DND-41 (cell line): ENCODE data around the gene UBASH3B.

ENCODE experiments used
- ATAC-seq: fragments of 200-7000 bp; cut with Tn5 transposase; 3 replicates; pipeline ENCODE4 v1.9.1; 2021; ENCODE audit warnings: low read depth; ENCODE audit not compliant: insufficient read depth
- DNase-seq: peaks from one replicate; pipeline ENCODE4 v3.0.0-alpha.2; 2020
- H2AFZ ChIP-seq: 2 replicates; pipeline ENCODE4 v1.6.0; 2012; ENCODE audit warnings: low read depth, low read length
- H3K27ac ChIP-seq: 2 replicates; pipeline ENCODE4 v1.5.1; 2012; ENCODE audit warnings: low read length, inconsistent platforms
- H3K27me3 ChIP-seq: fragments of 200-600 bp; sonication (generic); 2 replicates; pipeline ENCODE4 v1.6.0; 2012; ENCODE audit warnings: low read length, mild to moderate bottlenecking, inconsistent platforms; ENCODE audit not compliant: insufficient read depth, poor library complexity
- H3K36me3 ChIP-seq: 2 replicates; pipeline ENCODE4 v1.5.1; 2012; ENCODE audit warnings: low read length, inconsistent platforms; ENCODE audit not compliant: insufficient read depth
- H3K4me1 ChIP-seq: 2 replicates; pipeline ENCODE4 v1.5.1; 2012; ENCODE audit warnings: mild to moderate bottlenecking, low read length; ENCODE audit not compliant: insufficient read depth
- H3K4me2 ChIP-seq: 2 replicates; pipeline ENCODE4 v1.6.0; 2012; ENCODE audit warnings: mild to moderate bottlenecking, moderate library complexity, low read length, inconsistent platforms; ENCODE audit not compliant: insufficient read depth
- H3K4me3 ChIP-seq, 2 experiments: fragments of 200-600 bp in 1 of 2; shearing (Covaris generic) in 1 of 2; 2 replicates each; pipeline ENCODE4 v1.5.1; 2012 to 2016; ENCODE audit warnings: inconsistent platforms in 2 of 2, low read length in 2 of 2, mild to moderate bottlenecking in 2 of 2, low read depth in 1 of 2, moderate library complexity in 1 of 2
- H3K79me2 ChIP-seq: 2 replicates; pipeline ENCODE4 v1.6.0; 2012; ENCODE audit warnings: low read length, inconsistent platforms; ENCODE audit not compliant: insufficient read depth
- H3K9ac ChIP-seq: 2 replicates; pipeline ENCODE4 v1.6.0; 2012; ENCODE audit warnings: low read depth, mild to moderate bottlenecking, inconsistent platforms, low read length, moderate library complexity
- H3K9me3 ChIP-seq: 2 replicates; pipeline ENCODE4 v1.5.1; 2012; ENCODE audit warnings: low read length, moderate library complexity, mild to moderate bottlenecking, inconsistent platforms; ENCODE audit not compliant: insufficient read depth, severe bottlenecking
- H4K20me1 ChIP-seq: 2 replicates; pipeline ENCODE4 v1.6.0; 2012; ENCODE audit warnings: low read length; ENCODE audit not compliant: insufficient read depth
- EZH2 ChIP-seq: IDR thresholded peaks from 3 replicates; pipeline ENCODE4 v1.6.1; 2012; ENCODE audit warnings: borderline replicate concordance, low read depth, mild to moderate bottlenecking, moderate library complexity, low read length, inconsistent platforms; ENCODE audit not compliant: severe bottlenecking
- TF ChIP-seq, protein P1 (sequence below): IDR thresholded peaks from 2 replicates; pipeline ENCODE4 v1.5.1; 2012; ENCODE audit warnings: borderline replicate concordance, low read length, moderate library complexity, mild to moderate bottlenecking; ENCODE audit not compliant: poor library complexity, severe bottlenecking; ENCODE audit errors: extremely low read depth

UBASH3B gene

DNA sequence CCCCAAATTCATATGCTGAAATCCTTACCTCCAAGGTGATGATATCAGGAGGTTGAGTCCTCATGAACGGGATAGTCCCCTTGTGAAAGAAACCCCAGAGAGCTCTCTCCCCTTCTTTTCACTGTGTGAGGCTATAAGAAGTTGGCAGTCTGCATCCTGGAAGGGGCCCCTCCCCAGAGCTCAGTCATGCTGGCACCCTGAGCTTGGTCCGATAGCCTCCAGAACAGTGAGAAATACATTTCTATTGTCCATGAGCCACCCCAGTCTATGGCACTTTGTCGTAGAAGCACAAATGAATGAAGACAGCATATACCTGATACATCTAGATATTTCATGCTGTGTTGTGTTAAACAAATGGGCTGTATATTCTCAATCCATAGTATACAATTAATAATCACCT is 101.7 kb downstream of the UBASH3B start:
- Histone ChIP-seq H3K27ac (peak overlapping the region; percentile 47; the same call in 1 of the 2 replicates), H3K4me3 (no peak overlapping the region), H4K20me1 (peaks cover 5% of the 10 kb centered on the region; the same call in 1 of the 2 replicates), H3K79me2 (peaks cover 85% of the 10 kb centered on the region), H3K4me2 (no peak overlapping the region), H3K4me1 (peaks cover 39% of the 10 kb centered on the region), H3K36me3 (0 out of 2 replicates have a peak, but pooled peaks cover 7% of the 10 kb centered on the region), H3K9ac (no peak overlapping the region), H3K9me3 (no peaks in the 10 kb centered on the region), H2AFZ (no peak overlapping the region), H3K27me3 (no peaks in the 10 kb centered on the region)
- TF ChIP-seq, protein P1, sequence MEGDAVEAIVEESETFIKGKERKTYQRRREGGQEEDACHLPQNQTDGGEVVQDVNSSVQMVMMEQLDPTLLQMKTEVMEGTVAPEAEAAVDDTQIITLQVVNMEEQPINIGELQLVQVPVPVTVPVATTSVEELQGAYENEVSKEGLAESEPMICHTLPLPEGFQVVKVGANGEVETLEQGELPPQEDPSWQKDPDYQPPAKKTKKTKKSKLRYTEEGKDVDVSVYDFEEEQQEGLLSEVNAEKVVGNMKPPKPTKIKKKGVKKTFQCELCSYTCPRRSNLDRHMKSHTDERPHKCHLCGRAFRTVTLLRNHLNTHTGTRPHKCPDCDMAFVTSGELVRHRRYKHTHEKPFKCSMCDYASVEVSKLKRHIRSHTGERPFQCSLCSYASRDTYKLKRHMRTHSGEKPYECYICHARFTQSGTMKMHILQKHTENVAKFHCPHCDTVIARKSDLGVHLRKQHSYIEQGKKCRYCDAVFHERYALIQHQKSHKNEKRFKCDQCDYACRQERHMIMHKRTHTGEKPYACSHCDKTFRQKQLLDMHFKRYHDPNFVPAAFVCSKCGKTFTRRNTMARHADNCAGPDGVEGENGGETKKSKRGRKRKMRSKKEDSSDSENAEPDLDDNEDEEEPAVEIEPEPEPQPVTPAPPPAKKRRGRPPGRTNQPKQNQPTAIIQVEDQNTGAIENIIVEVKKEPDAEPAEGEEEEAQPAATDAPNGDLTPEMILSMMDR: no peak
- no peak for TF ChIP-seq EZH2
- no peak for ATAC-seq
- DNase-seq: no peak

DNA sequence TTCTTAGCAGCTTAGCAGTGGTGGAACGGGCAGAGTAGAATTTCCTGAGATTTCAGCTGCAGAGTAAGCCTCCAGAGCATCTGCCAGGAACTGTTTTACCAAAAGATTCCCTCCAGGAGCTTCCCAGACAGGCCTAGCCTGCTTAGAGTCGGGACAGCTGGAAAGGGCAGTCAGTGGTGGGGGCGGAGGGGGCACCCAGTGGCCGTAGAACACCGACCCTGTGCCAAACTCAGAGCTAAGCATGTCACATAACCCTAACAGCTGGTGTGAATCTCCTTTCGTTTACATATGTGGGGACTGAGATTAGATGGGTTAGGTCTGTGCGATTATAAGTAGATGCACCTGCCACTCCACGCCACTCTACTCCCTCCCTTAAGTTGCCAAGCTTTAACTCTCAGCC is 102.8 kb downstream of the UBASH3B start:
- Histone ChIP-seq H3K9me3 (no peaks in the 10 kb centered on the region), H4K20me1 (peaks cover 11% of the 10 kb centered on the region; the same call in 1 of the 2 replicates), H3K4me2 (no peak overlapping the region), H3K79me2 (peaks cover 87% of the 10 kb centered on the region), H3K36me3 (0 out of 2 replicates have a peak, but pooled peaks cover 7% of the 10 kb centered on the region), H3K27me3 (no peaks in the 10 kb centered on the region), H3K4me3 (no peak overlapping the region), H3K4me1 (peaks cover 36% of the 10 kb centered on the region), H2AFZ (no peak overlapping the region), H3K27ac (peak overlapping the region; percentile 54), H3K9ac (no peak overlapping the region)
- DNase-seq: no peak
- no peak for TF ChIP-seq EZH2
- TF ChIP-seq, protein P1: no peak
- no peak for ATAC-seq

DNA sequence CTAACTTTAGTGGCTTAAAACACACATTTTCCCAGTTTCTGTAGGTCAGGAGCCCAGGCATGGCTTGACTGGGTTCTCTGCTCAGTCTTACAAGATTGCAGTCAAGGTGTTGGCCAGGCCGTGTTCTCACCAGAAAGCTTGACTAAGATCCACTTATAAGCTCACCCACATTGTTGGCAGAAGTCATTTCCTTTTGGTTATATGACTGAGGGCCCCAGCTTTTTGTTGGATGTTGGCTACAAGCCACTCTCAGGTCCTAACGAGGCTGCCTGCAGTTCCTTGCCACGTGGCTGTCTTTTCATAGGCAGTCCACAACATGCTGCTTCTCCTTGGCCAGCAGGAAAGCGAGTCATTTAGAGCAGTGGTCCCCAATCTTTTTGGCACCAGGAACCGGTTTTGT is 103.5 kb downstream of the UBASH3B start:
- no peak overlapping the region for H2AFZ ChIP-seq
- ATAC-seq (no peak), DNase-seq (no peak)
- H4K20me1 ChIP-seq: peaks cover 11% of the 10 kb centered on the region; the same call in 1 of the 2 replicates
- H3K36me3 ChIP-seq: 0 out of 2 replicates have a peak, but pooled peaks cover 7% of the 10 kb centered on the region
- H3K4me3 ChIP-seq: no peak overlapping the region
- H3K27me3 ChIP-seq: no peaks in the 10 kb centered on the region
- H3K4me1 ChIP-seq: peaks cover 32% of the 10 kb centered on the region
- peak overlapping the region; percentile 54 for H3K27ac ChIP-seq
- TF ChIP-seq EZH2: no peak
- TF ChIP-seq, protein P1: no peak
- no peaks in the 10 kb centered on the region for H3K9me3 ChIP-seq
- no peak overlapping the region for H3K4me2 ChIP-seq
- H3K79me2 ChIP-seq: peaks cover 89% of the 10 kb centered on the region
- H3K9ac ChIP-seq: no peak overlapping the region
